Measurements from ENCODE around the gene TMEM273.
A peak's percentile ranks its signal among the peaks of the same experiment; 100 is the strongest.

TMEM273 gene

GRCh38 chr10:49187950-49188761, at the start of gene TMEM273:
Gene TMEM273, minus strand, starts transcription at chr10:49188391. Its CDS starts 55 bp downstream, at chr10:49188336.
- peak; percentile 53 to 72 for DNase-seq

GRCh38 chr10:49237985-49238384, 49.8 kb upstream of the TMEM273 start:
- no peak for DNase-seq

GRCh38 chr10:49235392-49235791, 47.2 kb upstream of the TMEM273 start:
- DNase-seq, result no peak

- DNase-seq, result no peak
These were observed 43.1 kb upstream of the TMEM273 start for GRCh38 chr10:49231086-49231820.

- no peak for DNase-seq
These were observed 41.8 kb upstream of the TMEM273 start for GRCh38 chr10:49230004-49230403.

GRCh38 chr10:49228677-49229076, 40.5 kb upstream of the TMEM273 start:
- no peak for DNase-seq

- no peak for DNase-seq
These were observed 39.2 kb upstream of the TMEM273 start for GRCh38 chr10:49227406-49227805.

GRCh38 chr10:49226594-49226993, 38.4 kb upstream of the TMEM273 start:
- DNase-seq, result no peak

GRCh38 chr10:49225218-49225876, 37.2 kb upstream of the TMEM273 start:
- DNase-seq, result no peak

GRCh38 chr10:49223205-49223604, 35.0 kb upstream of the TMEM273 start:
- no peak for DNase-seq

GRCh38 chr10:49222170-49222569, 34.0 kb upstream of the TMEM273 start:
- no peak for DNase-seq

- DNase-seq, result no peak
These were observed 32.5 kb upstream of the TMEM273 start for GRCh38 chr10:49220679-49221078.

- no peak for DNase-seq
These were observed 31.8 kb upstream of the TMEM273 start for GRCh38 chr10:49220031-49220430.

- no peak for DNase-seq
These were observed 31.1 kb upstream of the TMEM273 start for GRCh38 chr10:49219248-49219647.

- no peak for DNase-seq
These were observed 30.3 kb upstream of the TMEM273 start for GRCh38 chr10:49218480-49218879.

- no peak for DNase-seq
These were observed 29.5 kb upstream of the TMEM273 start for GRCh38 chr10:49217645-49218044.

GRCh38 chr10:49213211-49213610, 25.0 kb upstream of the TMEM273 start:
- no peak for DNase-seq

GRCh38 chr10:49212783-49213182, 24.6 kb upstream of the TMEM273 start:
- no peak for DNase-seq

GRCh38 chr10:49212076-49212475, 23.9 kb upstream of the TMEM273 start:
- DNase-seq, result no peak

- DNase-seq, result no peak
These were observed 20.8 kb upstream of the TMEM273 start for GRCh38 chr10:49208996-49209395.

GRCh38 chr10:49207936-49208487, 19.8 kb upstream of the TMEM273 start:
- DNase-seq, result no peak

GRCh38 chr10:49207113-49207512, 18.9 kb upstream of the TMEM273 start:
- no peak for DNase-seq

- DNase-seq, result no peak
These were observed 17.0 kb upstream of the TMEM273 start for GRCh38 chr10:49205206-49205605.

Data from CD4-positive, alpha-beta T cell treated with Interleukin-1 beta for 1 hour (primary cell).